CD14-positive monocyte (primary cell): ENCODE results near the gene IZUMO1. TPM values are rescaled to one million over a fixed set of nuclear protein-coding genes. Genes with fewer than 3 reads are reported as not detected.

Experiments used
- DNase-seq, 3 donors: peaks; one replicate each; pipeline ENCODE4 v3.0.0-alpha.2; 2011 to 2022
- H2AFZ ChIP-seq: 2 replicates; pipeline ENCODE4 v1.6.0; 2012; ENCODE audit warnings: mild to moderate bottlenecking, low read depth, low read length, inconsistent platforms; ENCODE audit not compliant: insufficient read depth, poor library complexity, severe bottlenecking
- H3K27ac ChIP-seq, 2 donors: 1 replicate in 1 of 2; 2 replicates in 1 of 2; pipeline ENCODE4 v1.5.1; 2012 to 2013; ENCODE audit warnings: low read length in 2 of 2, control low read depth in 1 of 2, inconsistent platforms in 1 of 2, low read depth in 1 of 2, mild to moderate bottlenecking in 1 of 2
- H3K27me3 ChIP-seq, 2 donors: one replicate each; pipeline versions ENCODE4 v1.6.0 to v1.6.1; 2011 to 2013; ENCODE audit warnings: low read length in 2 of 2; ENCODE audit not compliant: control insufficient read depth in 2 of 2, insufficient read depth in 2 of 2
- H3K36me3 ChIP-seq, 2 donors: replicated peaks in 1 of 2; 1 replicate in 1 of 2; 2 replicates in 1 of 2; pipeline versions ENCODE4 v1.5.1 to v1.6.1; 2012 to 2013; ENCODE audit warnings: low read length in 2 of 2, control low read depth in 1 of 2, inconsistent platforms in 1 of 2, mild to moderate bottlenecking in 1 of 2; ENCODE audit not compliant: insufficient read depth in 2 of 2, control insufficient read depth in 1 of 2
- H3K4me1 ChIP-seq, 2 donors: 1 replicate in 1 of 2; 2 replicates in 1 of 2; pipeline versions ENCODE4 v1.5.1 to v1.6.1; 2012 to 2013; ENCODE audit warnings: low read length in 2 of 2, control low read depth in 1 of 2, inconsistent platforms in 1 of 2, mild to moderate bottlenecking in 1 of 2, moderate library complexity in 1 of 2; ENCODE audit not compliant: insufficient read depth in 2 of 2, control insufficient read depth in 1 of 2
- H3K4me2 ChIP-seq: replicated peaks from 2 replicates; pipeline ENCODE3; 2012; ENCODE audit warnings: low read length, moderate library complexity, mild to moderate bottlenecking; ENCODE audit not compliant: poor library complexity, severe bottlenecking; ENCODE audit errors: extremely low read depth
- H3K4me3 ChIP-seq, 3 experiments: fragments of 200-600 bp in 1 of 3; sonication (generic) in 1 of 3; replicated peaks in 1 of 3; 1 replicate in 2 of 3; 2 replicates in 1 of 3; pipeline ENCODE4 v1.5.1; 2011 to 2013; ENCODE audit warnings: low read length in 3 of 3, mild to moderate bottlenecking in 3 of 3, control low read depth in 2 of 3, low read depth in 2 of 3, inconsistent platforms in 1 of 3, moderate library complexity in 1 of 3
- H3K79me2 ChIP-seq: 2 replicates; pipeline ENCODE4 v1.6.0; 2012; ENCODE audit warnings: mild to moderate bottlenecking, control low read depth, inconsistent platforms, low read length, moderate library complexity; ENCODE audit not compliant: insufficient read depth
- H3K9ac ChIP-seq: 2 replicates; pipeline ENCODE4 v1.6.0; 2017; ENCODE audit warnings: low read length, mild to moderate bottlenecking; ENCODE audit not compliant: insufficient read depth, poor library complexity, severe bottlenecking
- H3K9me3 ChIP-seq, 2 donors: replicated peaks in 1 of 2; 1 replicate in 1 of 2; 2 replicates in 1 of 2; pipeline versions ENCODE4 v1.5.1 to v1.6.1; 2012 to 2013; ENCODE audit warnings: low read length in 2 of 2, control low read depth in 1 of 2; ENCODE audit not compliant: control insufficient read depth in 1 of 2, insufficient read depth in 1 of 2
- H4K20me1 ChIP-seq: 2 replicates; pipeline ENCODE4 v1.6.0; 2012; ENCODE audit warnings: mild to moderate bottlenecking, low read length, control low read depth, moderate library complexity; ENCODE audit not compliant: insufficient read depth
- H3K27ac Mint-ChIP-seq, 7 donors: one replicate each; pipeline ENCODE4 v1.8.0; 2020; ENCODE audit warnings: mild to moderate bottlenecking in 7 of 7, mixed read lengths in 7 of 7, moderate library complexity in 6 of 7, inconsistent platforms in 2 of 7
- H3K27me3 Mint-ChIP-seq, 3 donors: one replicate each; pipeline ENCODE4 v1.8.0; 2021 to 2022; ENCODE audit warnings: low read depth in 3 of 3, mild to moderate bottlenecking in 3 of 3, mixed read lengths in 3 of 3, moderate library complexity in 3 of 3, inconsistent platforms in 1 of 3
- H3K36me3 Mint-ChIP-seq, 2 donors: one replicate each; pipeline ENCODE4 v1.8.0; 2020; ENCODE audit warnings: mixed read lengths in 2 of 2, inconsistent platforms in 1 of 2, mild to moderate bottlenecking in 1 of 2
- H3K4me1 Mint-ChIP-seq: one replicate; pipeline ENCODE4 v1.8.0; 2020; ENCODE audit warnings: mild to moderate bottlenecking, mixed read lengths
- H3K4me3 Mint-ChIP-seq, 2 donors: one replicate each; pipeline ENCODE4 v1.8.0; 2020; ENCODE audit warnings: mild to moderate bottlenecking in 2 of 2, mixed read lengths in 2 of 2, moderate library complexity in 1 of 2
- H3K9me3 Mint-ChIP-seq, 7 donors: one replicate each; pipeline ENCODE4 v1.8.0; 2020 to 2022; ENCODE audit warnings: mixed read lengths in 7 of 7, mild to moderate bottlenecking in 6 of 7, moderate library complexity in 6 of 7, inconsistent platforms in 2 of 7
- CTCF ChIP-seq: fragments of 200-600 bp; IDR thresholded peaks from one replicate; pipeline ENCODE4 v1.8.0; 2022; ENCODE audit warnings: antibody characterized with exemption, mild to moderate bottlenecking
- WGBS: methylation state at CpG from one replicate; pipeline ENCODE4 v1.1.5; 2013; ENCODE audit warnings: missing lambda C conversion rate; ENCODE audit not compliant: insufficient coverage; 5-methylcytosine and 5-hydroxymethylcytosine counted together
- intact Hi-C, 2 donors: fragments of 100-400 bp; cut with micrococcal nuclease; formaldehyde crosslinking; loops; one replicate each; pipeline versions ENCODE4 v1.15.0 to v1.15.1; 2023
- polyA plus RNA-seq, 3 donors: library from polyadenylated mRNA; depleted of rRNA in 1 of 3; unstranded in 2 of 3; stranded (reverse) in 1 of 3; fragments of 300-500 nt in 2 of 3; fragments of >200 nt in 1 of 3; fragmentation: Illumina TruSeq in 2 of 3; gene quantifications; 1 replicate in 2 of 3; 2 replicates in 1 of 3; pipeline ENCODE4 v1.2.3, GENCODE V29; 2012 to 2021

Gene IZUMO1
- polyA plus RNA-seq, 3 donors, result not detected

GRCh38 chr19:48770734-48771472 is 24.2 kb upstream of the IZUMO1 start:
- no peaks in the 10 kb centered on the region for H3K79me2 ChIP-seq
- no peak overlapping the region for H3K4me2 ChIP-seq
- no peaks in the 10 kb centered on the region for H4K20me1 ChIP-seq
- H3K4me1 ChIP-seq, result peaks cover 20 to 21% of the 10 kb centered on the region in 2 donors
- WGBS, result 96% methylated on average over 14 of the region's 20 CpGs
- H2AFZ ChIP-seq, result no peak overlapping the region
- Mint-ChIP-seq H3K27me3 (peaks cover 17 to 35% (median 17%) of the 10 kb centered on the region in 3 donors), H3K4me3 (peak overlapping the region in 1 of 2 donors; percentile 20), H3K27ac (no peak overlapping the region), H3K4me1 (peaks cover 18% of the 10 kb centered on the region), H3K9me3 (peaks cover 0 to 4% (median 0%) of the 10 kb centered on the region in 7 donors), H3K36me3 (no peaks in the 10 kb centered on the region)
- no peak overlapping the region for H3K4me3 ChIP-seq
- intact Hi-C loops, result no loop called here
- no peak for TF ChIP-seq CTCF
- no peaks in the 10 kb centered on the region for H3K9me3 ChIP-seq
- H3K9ac ChIP-seq, result no peak overlapping the region
- peak in 1 of 3 donors; percentile 2 for DNase-seq
- H3K36me3 ChIP-seq, result no peaks in the 10 kb centered on the region
- peaks cover 0 to 7% of the 10 kb centered on the region in 2 donors for H3K27me3 ChIP-seq
- no peak overlapping the region for H3K27ac ChIP-seq

- H3K27me3 Mint-ChIP-seq, result peaks cover 20 to 40% (median 24%) of the 10 kb centered on the region in 3 donors
- peaks cover 0 to 4% (median 0%) of the 10 kb centered on the region in 7 donors for H3K9me3 Mint-ChIP-seq
- Histone ChIP-seq H3K4me1 (peaks cover 20 to 21% of the 10 kb centered on the region in 2 donors), H4K20me1 (no peaks in the 10 kb centered on the region), H3K27me3 (peaks cover 0 to 7% of the 10 kb centered on the region in 2 donors), H3K9ac (no peak overlapping the region), H3K4me2 (no peak overlapping the region), H3K79me2 (no peaks in the 10 kb centered on the region), H2AFZ (no peak overlapping the region), H3K9me3 (no peaks in the 10 kb centered on the region), H3K36me3 (no peaks in the 10 kb centered on the region), H3K4me3 (no peak overlapping the region), H3K27ac (no peak overlapping the region)
- no CpG with 5 or more reads among the region's 7 CpGs for WGBS
- H3K4me1 Mint-ChIP-seq, result peaks cover 18% of the 10 kb centered on the region
- no peak for DNase-seq
- no peak overlapping the region for H3K4me3 Mint-ChIP-seq
- H3K36me3 Mint-ChIP-seq, result no peaks in the 10 kb centered on the region
- intact Hi-C loops, result no loop called here
- H3K27ac Mint-ChIP-seq, result no peak overlapping the region
- no peak for TF ChIP-seq CTCF
These were observed 23.6 kb upstream of the IZUMO1 start for GRCh38 chr19:48770266-48770665.
